Vagina (tissue), 2 donors: ENCODE measurements around the gene SLC2A10. TPM values are rescaled to one million over a fixed set of nuclear protein-coding genes. Genes with fewer than 3 reads are reported as not detected.
A peak's percentile ranks its signal among the peaks of the same experiment; 100 is the strongest.

Source experiments
- DNase-seq, 2 donors: peaks; one replicate each; pipeline ENCODE4 v3.0.0-alpha.2; 2017; ENCODE audit errors: extremely low spot score in 2 of 2
- H3K27ac ChIP-seq: fragments of 200-600 bp; sonication (generic); one replicate; pipeline ENCODE4 v1.5.1; 2019
- H3K27me3 ChIP-seq: fragments of 200-600 bp; sonication (generic); one replicate; pipeline ENCODE4 v1.5.1; 2019
- H3K36me3 ChIP-seq, 2 donors: fragments of 200-600 bp; sonication (generic); one replicate each; pipeline ENCODE4 v1.5.1; 2017 to 2019
- H3K4me1 ChIP-seq: fragments of 200-600 bp; sonication (generic); one replicate; pipeline ENCODE4 v1.5.1; 2019
- H3K4me3 ChIP-seq, 2 donors: fragments of 200-600 bp; sonication (generic); 1 replicate in 1 of 2; 2 replicates in 1 of 2; pipeline ENCODE4 v1.5.1; 2016 to 2019
- H3K9me3 ChIP-seq: fragments of 200-600 bp; sonication (generic); one replicate; pipeline ENCODE4 v1.5.1; 2019
- CTCF ChIP-seq, 3 experiments: fragments of 450-650 bp in 2 of 3; fragments of 200-600 bp in 1 of 3; sonication (generic) in 1 of 3; IDR thresholded peaks; one replicate each; pipeline ENCODE4 v1.5.1; 2017 to 2019; ENCODE audit warnings: antibody characterized with exemption in 3 of 3, mild to moderate bottlenecking in 2 of 3, moderate library complexity in 2 of 3
- POLR2A ChIP-seq, 2 donors: fragments of 450-650 bp; IDR thresholded peaks; one replicate each; pipeline ENCODE4 v1.6.1; 2017; ENCODE audit warnings: antibody characterized with exemption in 2 of 2, mild to moderate bottlenecking in 2 of 2, moderate library complexity in 2 of 2
- POLR2AphosphoS5 ChIP-seq, 2 donors: sonication (generic); formaldehyde crosslinking; IDR thresholded peaks; one replicate each; pipeline ENCODE4 v1.9.0; 2017; ENCODE audit warnings: antibody characterized with exemption in 2 of 2, mild to moderate bottlenecking in 2 of 2, low read depth in 1 of 2; ENCODE audit not compliant: insufficient read depth in 1 of 2
- intact Hi-C: fragments of 100-400 bp; cut with DNase I; formaldehyde crosslinking; loops from one replicate; pipeline ENCODE4 v1.15.1; 2023
- total RNA-seq: library from RNA; depleted of rRNA; stranded (reverse); fragments of >200 nt; gene quantifications from one replicate; pipeline ENCODE4 v1.2.3, GENCODE V29; 2016

SLC2A10 gene
- total RNA-seq, 1 donor from 2014 or later, result 21.6 TPM

- Histone ChIP-seq H3K36me3 (peaks cover 0 to 7% of the 10 kb centered on the region in 2 donors), H3K27me3 (no peaks in the 10 kb centered on the region), H3K4me1 (peaks cover 24% of the 10 kb centered on the region), H3K27ac (no peak overlapping the region), H3K9me3 (no peaks in the 10 kb centered on the region), H3K4me3 (no peak overlapping the region)
- DNase-seq, result no peak
- intact Hi-C loops, result no loop called here
- no peak for TF ChIP-seq CTCF (IDR thresholded peaks at IDR 0.05)
- TF ChIP-seq POLR2AphosphoS5 (IDR thresholded peaks at IDR 0.05; ENCODE audit: insufficient read depth in 1 of 2, low read depth in 1 of 2), result no peak
- no peak for TF ChIP-seq POLR2A (IDR thresholded peaks at IDR 0.05)
Measured at GRCh38 chr20:46691196-46691595, 18.3 kb upstream of the SLC2A10 start.

GRCh38 chr20:46694484-46694883, 15.0 kb upstream of the SLC2A10 start:
- Histone ChIP-seq H3K4me1 (no peaks in the 10 kb centered on the region), H3K27ac (no peak overlapping the region), H3K27me3 (no peaks in the 10 kb centered on the region), H3K4me3 (no peak overlapping the region), H3K9me3 (no peaks in the 10 kb centered on the region), H3K36me3 (no peaks in the 10 kb centered on the region)
- TF ChIP-seq CTCF (IDR thresholded peaks at IDR 0.05) (no peak), POLR2AphosphoS5 (IDR thresholded peaks at IDR 0.05; ENCODE audit: insufficient read depth in 1 of 2, low read depth in 1 of 2) (peak in 1 of 2 donors; percentile 47)
- intact Hi-C loops, result no loop called here
- no peak for DNase-seq

- Histone ChIP-seq H3K9me3 (no peaks in the 10 kb centered on the region), H3K36me3 (no peaks in the 10 kb centered on the region), H3K4me3 (no peak overlapping the region), H3K4me1 (no peaks in the 10 kb centered on the region), H3K27ac (no peak overlapping the region), H3K27me3 (no peaks in the 10 kb centered on the region)
- DNase-seq, result no peak
- intact Hi-C loops, result no loop called here
- no peak for TF ChIP-seq POLR2AphosphoS5 (IDR thresholded peaks at IDR 0.05; ENCODE audit: insufficient read depth in 1 of 2, low read depth in 1 of 2)
- TF ChIP-seq POLR2A (IDR thresholded peaks at IDR 0.05), result no peak
- no peak for TF ChIP-seq CTCF (IDR thresholded peaks at IDR 0.05)
Measured at GRCh38 chr20:46695892-46696291, 13.6 kb upstream of the SLC2A10 start.

- Histone ChIP-seq H3K4me1 (no peaks in the 10 kb centered on the region), H3K4me3 (no peak overlapping the region), H3K9me3 (no peaks in the 10 kb centered on the region), H3K27ac (no peak overlapping the region), H3K36me3 (no peaks in the 10 kb centered on the region), H3K27me3 (no peaks in the 10 kb centered on the region)
- no peak for DNase-seq
- intact Hi-C loops, result no loop called here
- TF ChIP-seq POLR2AphosphoS5 (IDR thresholded peaks at IDR 0.05; ENCODE audit: insufficient read depth in 1 of 2, low read depth in 1 of 2), result no peak
- TF ChIP-seq POLR2A (IDR thresholded peaks at IDR 0.05), result no peak
- no peak for TF ChIP-seq CTCF (IDR thresholded peaks at IDR 0.05)
Measured at GRCh38 chr20:46696791-46697279, 12.6 kb upstream of the SLC2A10 start.

GRCh38 chr20:46698788-46699187, 10.7 kb upstream of the SLC2A10 start:
- DNase-seq, result no peak
- no peaks in the 10 kb centered on the region for H3K27me3 ChIP-seq
- intact Hi-C loops, result no loop called here
- no peak overlapping the region for H3K4me3 ChIP-seq
- no peak overlapping the region for H3K27ac ChIP-seq
- H3K4me1 ChIP-seq, result no peaks in the 10 kb centered on the region
- no peaks in the 10 kb centered on the region for H3K9me3 ChIP-seq
- H3K36me3 ChIP-seq, result no peaks in the 10 kb centered on the region
- TF ChIP-seq POLR2A (IDR thresholded peaks at IDR 0.05) (no peak), CTCF (IDR thresholded peaks at IDR 0.05) (no peak), POLR2AphosphoS5 (IDR thresholded peaks at IDR 0.05; ENCODE audit: insufficient read depth in 1 of 2, low read depth in 1 of 2) (no peak)
